ENCODE results near the gene DNAJB14. TPM values are rescaled to one million over a fixed set of nuclear protein-coding genes. Genes with fewer than 3 reads are reported as not detected.

The DNAJB14 gene
- total RNA-seq, 1 donor from 2014 or later, result 40.5 TPM

DNA sequence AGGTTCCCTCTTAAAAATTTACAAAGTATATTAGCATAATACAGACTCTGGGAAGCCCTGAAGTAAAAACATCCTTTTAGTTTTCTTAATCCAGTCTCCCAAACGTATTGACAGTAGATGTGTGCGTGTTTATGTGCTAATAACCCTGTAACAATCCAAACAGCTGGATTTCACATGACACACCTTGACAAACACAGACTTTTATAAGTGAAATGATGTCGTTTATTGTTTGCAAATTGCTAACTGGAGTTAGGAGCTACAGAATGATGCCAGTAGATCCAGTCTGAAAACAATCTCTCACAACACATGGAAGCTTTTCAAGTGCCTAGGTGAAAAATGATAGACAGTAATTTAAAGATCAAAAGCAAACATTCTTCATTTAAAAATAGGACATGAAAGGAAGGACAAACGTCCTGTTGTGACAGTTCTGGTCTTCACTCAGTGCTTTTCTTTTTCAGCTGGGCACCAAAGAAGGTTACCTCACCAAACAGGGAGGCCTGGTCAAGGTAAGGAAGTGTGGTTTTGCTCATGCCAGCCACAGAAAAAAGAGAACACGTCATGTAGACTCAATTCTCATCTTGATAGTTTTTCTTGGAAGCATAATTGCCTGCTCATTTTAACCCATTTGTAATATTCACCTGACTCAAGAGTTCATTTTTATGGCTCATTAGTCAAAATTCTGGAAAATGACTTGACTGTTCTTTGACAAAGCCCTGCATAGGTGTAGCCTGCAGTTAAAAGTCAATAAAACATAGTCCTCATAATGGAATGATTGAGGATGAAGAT lies 85.1 kb downstream of the DNAJB14 start:
- peak; percentile 11 for DNase-seq

- DNase-seq, result no peak
Observed at GRCh38 chr4:99860521-99860920, 85.9 kb downstream of the DNAJB14 start.

- no peak for DNase-seq
Observed at GRCh38 chr4:99859618-99860017, 86.8 kb downstream of the DNAJB14 start.

GRCh38 chr4:99857307-99857706 lies 89.1 kb downstream of the DNAJB14 start:
- DNase-seq, result no peak

DNA sequence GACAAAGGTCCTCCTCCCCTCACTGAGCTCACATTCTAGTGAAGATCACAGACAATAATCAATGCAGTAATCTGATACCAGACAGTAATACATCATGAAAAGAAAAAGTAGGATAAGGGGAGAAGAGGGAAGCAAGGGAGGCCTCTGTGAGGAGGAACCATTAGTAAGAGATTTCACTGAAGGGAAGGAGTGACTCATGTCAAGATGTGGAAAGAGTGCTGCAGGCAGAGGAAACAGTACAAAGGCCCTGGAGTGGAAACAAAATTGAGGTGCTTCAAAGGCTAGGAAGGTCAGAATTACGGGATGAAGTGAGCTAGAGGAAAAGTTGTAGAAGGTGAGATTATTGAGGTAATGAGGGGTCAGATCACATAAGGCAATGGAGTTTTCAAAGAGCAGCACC lies 90.3 kb downstream of the DNAJB14 start:
- no peak for DNase-seq

GRCh38 chr4:99855678-99856077 lies 90.7 kb downstream of the DNAJB14 start:
- no peak for DNase-seq

DNA sequence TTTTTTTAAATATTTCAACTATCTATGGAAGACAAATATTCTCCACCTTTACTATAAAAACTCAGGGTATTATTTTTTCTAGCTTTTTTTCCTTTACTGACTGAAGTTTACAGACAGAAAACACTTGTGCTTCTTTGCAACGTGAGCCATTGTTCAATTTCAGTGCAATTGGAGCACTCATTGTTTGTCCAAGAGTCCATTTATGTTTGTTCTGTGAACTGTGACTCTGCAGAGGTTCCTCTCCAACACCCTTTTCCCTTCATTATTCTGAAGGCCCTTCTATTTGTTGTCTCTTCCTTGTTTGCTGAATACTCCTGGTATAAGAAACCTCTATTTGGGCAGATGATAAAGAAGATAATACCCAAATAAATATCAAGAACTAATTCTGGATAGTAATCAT lies 92.4 kb downstream of the DNAJB14 start:
- no peak for DNase-seq

GRCh38 chr4:99853190-99853589 lies 93.2 kb downstream of the DNAJB14 start:
- DNase-seq, result no peak

DNA sequence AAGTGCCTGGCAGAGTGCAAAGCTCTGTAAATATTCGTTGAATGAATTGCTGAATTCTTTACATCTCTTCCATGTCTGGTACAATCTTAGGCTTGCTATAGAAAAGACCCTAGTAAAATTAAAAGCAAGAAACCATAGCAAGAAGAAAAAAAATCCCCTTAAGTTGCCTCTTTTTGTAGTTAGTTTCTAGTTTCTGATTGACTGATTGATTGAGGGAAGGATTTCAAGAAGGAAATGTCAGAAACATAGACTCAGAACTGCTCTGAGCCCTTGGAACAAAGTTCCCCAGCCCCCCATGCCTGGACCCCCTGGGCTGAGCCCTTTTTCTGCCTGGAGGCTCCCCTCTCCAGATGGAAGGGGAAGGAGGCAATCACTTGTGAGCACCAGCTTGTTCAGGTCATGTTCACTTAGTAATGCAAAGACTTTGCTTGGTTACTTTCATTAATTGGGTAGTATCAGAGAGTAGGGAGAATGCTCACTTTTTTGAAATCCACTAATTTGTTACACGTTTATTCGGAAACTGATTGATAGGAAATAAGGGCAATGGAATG lies 94.1 kb downstream of the DNAJB14 start:
- DNase-seq, result no peak

- no peak for DNase-seq
Observed at GRCh38 chr4:99848591-99849001, 97.8 kb downstream of the DNAJB14 start.

DNA sequence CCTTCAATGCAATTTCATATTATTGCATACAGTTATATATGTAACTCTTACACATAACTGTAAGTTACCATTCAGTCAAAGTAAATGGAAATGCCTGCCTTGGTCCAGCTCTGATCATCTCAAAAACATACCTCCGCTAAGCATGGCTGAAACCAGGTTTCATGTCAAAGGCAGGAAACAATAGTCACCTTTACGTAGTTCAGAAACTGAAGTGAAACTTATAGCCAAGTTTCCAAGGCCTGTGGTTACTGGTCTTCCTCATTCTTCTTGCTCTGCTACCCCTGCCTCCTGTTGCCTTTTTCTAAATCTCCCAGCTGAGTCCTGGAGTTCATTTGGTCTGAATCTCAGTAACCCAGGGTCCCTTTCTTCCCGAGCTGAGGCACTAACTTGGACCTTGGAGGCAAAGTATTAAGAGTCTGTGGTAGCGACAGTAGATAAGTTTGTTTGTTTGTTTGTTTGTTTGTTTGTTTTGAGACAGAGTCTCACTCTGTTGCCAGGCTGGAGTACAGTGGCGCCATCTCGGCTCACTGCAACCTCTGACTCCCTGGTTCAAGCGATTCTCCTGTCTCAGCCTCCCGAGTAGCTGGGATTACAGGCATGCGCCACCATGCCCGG lies 98.9 kb downstream of the DNAJB14 start:
- no peak for DNase-seq

DNA sequence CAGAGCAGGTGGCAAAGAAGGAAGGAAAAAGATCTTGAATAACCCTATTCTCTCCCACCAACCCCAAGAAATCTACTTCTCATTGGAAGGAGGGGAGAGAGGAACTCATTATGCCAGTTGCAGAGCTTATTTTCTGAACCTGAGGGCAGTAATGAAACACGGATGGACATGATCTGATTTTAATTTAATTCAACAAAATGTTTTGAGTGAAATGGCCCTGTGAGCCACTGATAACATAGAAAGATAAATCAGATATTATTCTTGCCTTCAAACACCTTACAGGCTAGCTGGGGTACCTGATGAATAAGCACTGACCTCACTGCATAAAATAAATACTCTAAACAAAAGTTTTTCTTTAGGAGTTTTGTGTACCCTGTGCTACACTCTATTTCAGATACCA lies 99.5 kb downstream of the DNAJB14 start:
- no peak for DNase-seq

Other genes with a start within 250 kb of the DNAJB14 start
- 10.5 TPM for gene DAPP1, start 129.8 kb downstream of the DNAJB14 start, total RNA-seq
- gene LAMTOR3, start 52.2 kb downstream of the DNAJB14 start, total RNA-seq, result 35.2 TPM
- 124 TPM for gene H2AZ1, start 3.7 kb upstream of the DNAJB14 start, total RNA-seq
- gene DDIT4L, start 243.8 kb upstream of the DNAJB14 start, total RNA-seq, result 32.6 TPM